Activated CD4-positive, CD25-positive, alpha-beta regulatory T cell treated with anti-CD3 and anti-CD28 coated beads, Interleukin-2, amount 50 U/mL, for 24 hours (primary cell): ENCODE measurements around the gene HIRIP3.

Experiments used
- ATAC-seq, 2 donors: fragments of 150-1000 bp; cut with Tn5 transposase; one replicate each; pipeline ENCODE4 v1.10.0; 2021; ENCODE audit warnings: mild to moderate bottlenecking in 1 of 2, moderate library complexity in 1 of 2

The HIRIP3 gene

GRCh38 chr16:29958756-29959155, 36.7 kb downstream of the HIRIP3 start:
- ATAC-seq, result no peak

GRCh38 chr16:29951625-29952365, 43.6 kb downstream of the HIRIP3 start:
- ATAC-seq, result no peak

DNA sequence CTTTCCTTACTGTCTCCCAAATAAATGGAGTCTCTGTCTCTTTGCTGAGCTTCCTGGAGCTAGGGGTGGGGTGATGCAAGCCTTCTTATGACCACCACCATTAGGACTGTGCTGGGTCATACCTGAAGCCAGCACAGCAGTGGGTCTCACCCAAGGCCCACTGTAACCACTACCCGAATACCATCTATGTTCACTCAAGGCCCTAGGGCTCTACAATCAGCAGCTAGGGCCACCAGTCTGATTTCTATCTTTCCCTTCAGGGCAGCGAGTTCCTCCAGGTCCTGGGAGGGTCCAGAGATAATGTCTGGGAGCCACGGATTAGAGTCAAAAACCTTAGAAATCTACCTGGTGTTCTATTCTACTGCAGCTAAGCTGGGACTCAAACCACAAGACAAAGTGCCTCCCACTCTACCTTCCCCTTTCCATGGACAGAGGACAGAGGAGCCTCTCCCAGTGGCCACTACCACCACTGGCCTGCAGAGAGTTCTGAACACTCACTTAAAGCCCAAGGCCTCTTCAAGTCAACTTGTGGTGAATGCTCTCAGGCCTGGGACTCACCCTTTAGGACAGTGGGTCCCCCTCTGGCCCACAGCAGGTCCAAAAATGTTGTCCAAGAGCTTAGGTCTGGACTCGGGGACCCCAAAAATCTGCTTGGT, 44.5 kb downstream of the HIRIP3 start:
- ATAC-seq, result no peak

DNA sequence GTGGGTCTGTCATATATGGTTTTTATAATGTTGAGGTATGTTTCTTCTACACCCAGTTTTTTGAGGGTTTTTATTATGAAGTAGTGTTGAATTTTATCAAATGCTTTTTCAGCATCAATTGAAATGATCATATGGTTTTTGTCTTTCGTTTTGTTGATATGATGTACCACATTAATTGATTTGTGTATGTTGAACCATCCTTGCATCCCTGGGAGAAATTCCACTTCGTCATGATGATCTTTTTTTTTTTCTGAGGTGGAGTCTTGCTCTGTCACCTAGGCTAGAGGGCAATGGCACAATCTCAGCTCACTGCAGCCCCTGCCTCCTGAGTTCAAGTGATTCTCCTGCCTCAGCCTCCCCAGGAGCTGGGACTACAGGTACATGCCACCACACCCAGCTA, 47.5 kb downstream of the HIRIP3 start:
- no peak for ATAC-seq

- no peak for ATAC-seq
These were observed 51.3 kb downstream of the HIRIP3 start for GRCh38 chr16:29943846-29944799.
